Effector CD4-positive, alpha-beta T cell (primary cell): ENCODE measurements around the gene HDAC8.
"Not testable (repeated sequence)": the region's sequence is repeated elsewhere in the genome, so short reads cannot be mapped to it uniquely, and the experiment has no call there.

Experiments
- DNase-seq: peaks from one replicate; pipeline ENCODE4 v3.0.0-alpha.2; 2020

The HDAC8 gene

GRCh38 chrX:72371405-72371804, 201.2 kb downstream of the HDAC8 start:
- DNase-seq: no peak

DNA sequence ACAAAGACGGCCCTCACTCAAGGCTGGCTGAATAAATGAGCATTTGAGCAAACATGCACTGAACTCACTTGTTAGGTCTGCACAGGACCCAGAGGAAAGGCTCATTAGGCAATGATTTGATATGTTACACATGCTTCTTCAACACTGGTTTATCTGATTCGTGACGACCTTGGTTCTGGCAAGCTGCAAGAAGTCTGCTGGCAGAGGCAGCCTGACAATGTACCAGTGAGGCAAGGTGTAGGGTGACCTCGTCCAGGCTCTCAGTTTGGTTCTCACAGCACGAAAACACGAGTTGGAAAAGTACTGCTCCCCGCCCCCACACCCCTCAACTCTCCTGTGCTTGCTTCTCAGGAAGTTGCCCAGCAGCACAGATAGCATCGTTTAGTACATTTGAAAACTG, 203.8 kb downstream of the HDAC8 start:
- DNase-seq: no peak

GRCh38 chrX:72367516-72367915, 205.1 kb downstream of the HDAC8 start:
- no peak for DNase-seq

- no peak for DNase-seq
These were observed 205.8 kb downstream of the HDAC8 start for GRCh38 chrX:72366701-72367454.

DNA sequence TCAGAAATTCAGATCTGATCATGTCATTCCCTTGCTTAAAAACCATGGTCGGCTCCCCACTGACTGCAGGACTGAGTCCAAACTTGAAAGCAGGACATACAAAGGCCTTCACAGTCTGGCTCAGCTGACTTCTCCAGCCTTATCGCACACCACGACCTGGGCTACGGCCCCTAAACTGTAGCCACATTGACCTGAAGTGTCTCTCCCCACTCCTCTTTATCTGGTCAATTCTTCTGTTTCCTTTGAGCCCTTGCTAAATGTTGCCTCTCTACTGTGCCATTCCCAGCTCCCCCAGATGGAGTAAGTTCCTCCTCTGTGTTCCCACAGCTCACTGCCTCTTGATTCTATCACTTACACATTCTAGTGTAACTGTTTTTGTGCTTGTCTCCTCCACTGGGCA, 206.5 kb downstream of the HDAC8 start:
- DNase-seq: no peak

- no peak for DNase-seq
These were observed 207.5 kb downstream of the HDAC8 start for GRCh38 chrX:72365126-72365525.

GRCh38 chrX:72360326-72360725, 212.3 kb downstream of the HDAC8 start:
- no peak for DNase-seq

DNA sequence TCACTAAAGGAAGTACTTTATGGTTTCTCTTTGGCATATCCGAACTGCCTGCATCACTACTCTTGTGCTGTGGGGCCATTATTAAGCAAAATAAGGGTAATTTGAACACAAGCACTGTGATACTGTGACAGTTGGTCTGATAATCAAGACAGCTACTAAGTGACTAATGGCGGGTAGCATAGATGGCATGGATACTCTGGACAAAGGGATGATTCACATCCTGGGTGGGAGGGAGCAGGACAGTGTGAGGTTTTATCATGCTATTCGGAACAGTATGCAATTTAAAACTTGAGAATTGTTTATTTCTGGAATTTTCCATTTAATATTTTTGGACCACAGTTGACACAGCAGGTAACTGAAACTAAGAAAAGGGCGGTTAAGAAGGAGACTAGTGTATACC, 214.3 kb downstream of the HDAC8 start:
- DNase-seq: no peak

DNA sequence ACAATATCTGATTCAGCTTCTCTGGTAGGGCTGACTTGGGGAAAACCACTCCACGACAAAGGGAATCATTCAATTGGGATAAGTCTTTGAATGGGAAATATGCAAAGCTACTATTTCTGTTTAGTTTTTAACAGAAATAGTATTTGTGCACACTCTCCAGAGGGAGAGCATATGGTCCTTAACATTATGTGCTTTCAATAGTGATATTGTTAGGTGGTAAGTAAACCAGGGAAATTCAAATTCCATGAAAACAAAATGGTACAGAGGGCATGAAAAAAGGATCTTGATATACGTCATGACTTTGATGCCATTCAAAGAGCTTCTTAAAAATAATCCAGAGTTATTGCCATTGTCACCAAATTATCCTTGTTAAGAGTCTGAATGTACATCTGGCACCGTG, 219.9 kb downstream of the HDAC8 start:
- DNase-seq: no peak

GRCh38 chrX:72351606-72352334, 220.9 kb downstream of the HDAC8 start:
- DNase-seq: no peak

DNA sequence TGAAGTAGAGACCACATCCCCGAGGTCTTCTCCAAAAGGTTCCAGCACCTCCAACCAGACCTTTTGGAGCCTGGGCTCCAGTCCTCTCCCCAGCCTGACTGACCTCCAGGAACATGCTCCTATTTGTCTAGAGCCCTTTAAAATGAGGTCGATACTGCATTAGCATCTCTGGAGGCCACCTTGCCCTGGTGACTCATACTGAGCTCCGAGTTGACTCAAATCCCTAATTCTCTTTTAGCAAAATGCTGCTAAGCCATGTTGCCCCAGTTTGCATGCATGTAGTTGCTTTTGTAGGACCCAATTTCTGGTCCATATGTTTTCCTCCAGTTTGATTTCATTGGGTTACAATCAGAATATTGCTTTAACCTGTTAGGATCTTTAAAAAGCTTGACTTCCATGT, 223.5 kb downstream of the HDAC8 start:
- no peak for DNase-seq

DNA sequence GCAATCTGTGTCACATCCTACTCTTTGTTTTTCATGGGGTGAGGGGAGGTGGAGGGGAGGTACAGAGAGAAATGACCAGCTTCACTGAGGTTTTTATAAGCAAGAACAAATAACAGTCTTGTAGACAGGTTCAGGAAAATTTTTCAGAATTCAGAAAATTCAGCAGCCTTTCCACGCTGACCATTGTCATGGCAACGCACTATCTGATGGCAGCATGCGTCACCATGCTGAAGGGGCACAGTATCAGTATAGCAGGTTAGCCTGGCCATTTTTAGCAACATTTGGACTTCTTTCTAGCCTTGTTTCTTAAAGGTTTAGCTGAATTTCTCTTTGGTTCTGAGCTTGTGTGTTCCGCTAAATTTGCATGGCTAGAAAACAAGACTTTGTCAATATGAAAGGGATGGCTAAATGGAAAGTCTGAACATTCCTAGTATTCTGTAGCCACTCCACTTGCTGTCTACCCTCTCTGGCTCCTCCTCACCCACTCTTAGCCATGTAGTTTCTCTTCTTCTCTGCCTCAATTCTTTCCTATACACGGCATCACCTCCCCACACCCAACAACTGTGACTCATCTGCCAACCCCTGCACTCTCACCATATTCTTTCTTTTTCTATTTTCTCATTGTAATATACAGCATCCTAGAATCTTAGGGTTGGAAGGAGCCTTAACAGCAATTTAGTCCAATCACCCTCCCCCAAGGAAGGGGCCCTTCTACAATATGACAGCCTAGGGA, 224.2 kb downstream of the HDAC8 start:
- DNase-seq: no peak

DNA sequence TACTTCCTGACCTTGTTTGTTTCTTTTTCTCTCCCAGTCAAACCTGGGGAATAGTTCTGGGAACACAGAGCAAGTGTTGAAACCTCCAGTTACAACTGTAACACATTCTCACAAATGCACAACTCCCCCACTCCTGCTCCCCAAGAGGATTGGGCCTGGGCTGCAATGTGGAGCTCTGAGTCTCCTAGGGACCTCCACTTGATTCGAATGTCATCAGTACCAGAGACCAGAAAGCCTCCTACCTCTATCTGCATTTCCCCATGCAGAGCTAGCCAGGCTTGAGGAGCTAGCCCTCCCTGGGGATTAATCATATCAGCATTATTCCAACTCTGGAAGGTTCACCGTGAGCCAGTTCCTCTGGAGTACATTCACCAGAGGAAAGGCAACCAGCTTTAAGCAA, 225.3 kb downstream of the HDAC8 start:
- no peak for DNase-seq

DNA sequence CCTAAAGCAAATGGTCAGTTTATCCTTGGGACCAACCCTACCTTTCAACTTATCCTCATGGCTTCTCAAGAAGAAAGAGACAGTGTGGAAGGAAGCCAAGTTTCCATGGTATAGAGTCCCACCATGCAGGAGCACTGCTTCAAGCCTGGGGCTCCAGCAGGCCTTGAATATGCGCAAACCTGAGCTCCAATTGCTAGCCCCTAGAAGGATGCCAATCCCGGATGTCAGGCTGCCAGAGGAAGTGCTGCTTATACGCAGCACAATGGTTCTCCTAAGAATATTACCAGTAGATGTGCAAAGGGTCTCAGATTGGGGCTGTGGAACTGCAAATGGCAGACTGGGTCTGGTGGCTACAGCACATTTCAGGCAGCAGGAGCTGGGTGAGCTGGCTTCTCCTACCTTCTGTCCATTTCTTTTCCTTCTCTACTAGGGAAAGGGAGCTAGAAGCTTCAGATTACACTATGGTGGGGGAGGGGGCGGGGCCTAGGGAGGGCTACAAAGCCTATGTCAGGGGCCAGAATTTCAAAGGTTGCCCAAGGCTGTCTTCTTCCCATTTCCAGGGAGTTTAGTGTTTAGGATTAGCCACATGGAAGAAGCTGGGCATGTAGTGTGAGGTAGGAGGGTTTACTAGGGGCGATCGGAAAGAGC, 226.2 kb downstream of the HDAC8 start:
- no peak for DNase-seq

- DNase-seq: no peak
These were observed 232.0 kb downstream of the HDAC8 start for GRCh38 chrX:72340626-72341025.

- no peak for DNase-seq
These were observed 232.6 kb downstream of the HDAC8 start for GRCh38 chrX:72340041-72340440.

- no peak for DNase-seq
These were observed 242.5 kb downstream of the HDAC8 start for GRCh38 chrX:72330131-72330530.

GRCh38 chrX:72326605-72327300, 245.9 kb downstream of the HDAC8 start:
- no peak for DNase-seq

DNA sequence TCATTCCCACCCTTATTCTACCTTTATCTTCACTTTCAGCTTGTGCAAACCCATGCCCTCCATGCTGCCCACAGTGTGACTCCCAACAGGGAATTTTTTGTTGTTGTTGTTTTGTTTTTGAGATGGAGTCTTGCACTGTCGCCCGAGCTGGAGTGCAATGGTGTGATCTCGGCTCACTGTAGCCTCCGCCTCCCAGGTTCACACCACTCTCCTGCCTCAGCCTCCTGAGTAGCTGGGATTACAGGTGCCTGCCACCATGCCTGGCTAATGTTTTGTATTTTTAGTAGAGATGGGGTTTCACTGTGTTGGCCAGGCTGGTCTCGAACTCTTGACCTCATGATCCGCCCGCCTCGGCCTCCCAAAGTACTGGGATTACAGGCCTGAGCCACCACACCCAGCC, 253.0 kb downstream of the HDAC8 start:
- DNase-seq: not testable (repeated sequence)

GRCh38 chrX:72317139-72317538, 255.5 kb downstream of the HDAC8 start:
- DNase-seq: no peak

DNA sequence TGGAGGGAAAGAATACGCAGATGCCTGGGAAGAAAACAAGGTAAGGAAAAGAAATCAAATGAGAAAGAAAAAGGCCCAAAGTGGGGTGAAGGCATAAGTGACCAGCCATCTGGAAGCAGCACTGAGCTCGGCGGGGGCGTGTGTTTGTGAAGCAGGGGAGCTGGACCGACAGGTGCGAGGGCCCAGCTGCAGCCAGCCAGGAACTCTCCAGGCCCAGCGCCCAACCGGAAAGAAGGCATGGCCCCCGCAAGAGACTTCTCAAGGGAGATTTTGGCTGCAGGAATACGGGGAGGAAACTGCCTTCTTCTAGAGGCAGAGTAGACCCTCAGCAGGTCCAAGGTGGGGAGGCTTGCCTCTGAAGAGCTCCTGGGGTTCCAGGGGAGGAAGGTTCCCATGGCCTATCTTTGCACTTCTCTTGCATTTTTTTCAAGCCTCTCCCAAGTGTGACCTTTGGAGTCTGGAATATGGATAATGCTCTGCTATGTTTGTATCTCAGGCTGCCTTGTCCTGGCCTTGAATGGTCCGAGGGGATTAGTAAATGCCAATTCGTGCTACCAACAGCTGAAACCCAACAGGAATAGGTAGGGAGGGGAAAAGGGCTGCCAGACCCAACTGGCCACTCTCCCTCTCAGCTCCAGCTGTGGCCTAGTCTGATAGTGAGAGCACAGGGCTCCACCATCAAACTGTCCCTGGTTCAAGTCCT, 256.1 kb downstream of the HDAC8 start:
- no peak for DNase-seq

DNA sequence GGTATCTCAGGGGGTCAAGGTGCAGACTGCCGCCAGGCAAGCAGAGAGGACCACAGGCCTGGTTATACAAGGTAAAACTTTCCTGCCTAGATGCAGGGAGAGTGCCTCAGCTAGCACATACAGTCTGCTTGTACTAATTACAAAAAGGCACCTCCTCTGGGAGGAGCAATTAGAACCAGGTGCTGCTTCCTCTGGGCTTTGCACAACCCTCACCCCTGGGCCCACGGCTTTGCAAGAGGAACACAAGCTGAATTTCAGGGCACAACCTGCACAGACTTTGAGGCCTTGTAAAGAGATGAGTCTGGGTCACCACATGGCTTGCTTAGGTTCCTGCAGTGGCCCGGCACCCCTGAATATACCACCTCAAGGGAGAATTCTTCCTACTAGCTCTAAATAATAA, 257.8 kb downstream of the HDAC8 start:
- no peak for DNase-seq
